H9 (cell line): Measurements from ENCODE around the gene TUNAR. TPM values are rescaled to one million over a fixed set of nuclear protein-coding genes. Genes with fewer than 3 reads are reported as not detected.
A peak's percentile ranks its signal among the peaks of the same experiment; 100 is the strongest.

Experiments used
- DNase-seq: peaks from one replicate; pipeline ENCODE4 v3.0.0-alpha.2; 2017
- H2AFZ ChIP-seq: one replicate; pipeline ENCODE4 v1.6.1; 2013; ENCODE audit warnings: mild to moderate bottlenecking, low read length, control low read depth, moderate library complexity
- H2AK5ac ChIP-seq: 2 replicates; pipeline ENCODE4 v1.6.1; 2013; ENCODE audit warnings: low read length, control low read depth, mixed read lengths; ENCODE audit not compliant: insufficient read length
- H2BK120ac ChIP-seq: one replicate; pipeline ENCODE4 v1.6.1; 2013; ENCODE audit warnings: low read depth, mild to moderate bottlenecking, low read length, control low read depth, inconsistent platforms; ENCODE audit not compliant: poor library complexity, severe bottlenecking
- H2BK12ac ChIP-seq: 2 replicates; pipeline ENCODE4 v1.6.1; 2013; ENCODE audit warnings: low read length, control low read depth, mixed read lengths, low read depth; ENCODE audit not compliant: insufficient read length
- H2BK15ac ChIP-seq: 2 replicates; pipeline ENCODE4 v1.6.1; 2013; ENCODE audit warnings: low read depth, low read length, control low read depth
- H2BK20ac ChIP-seq: one replicate; pipeline ENCODE4 v1.6.1; 2013; ENCODE audit warnings: low read depth, mild to moderate bottlenecking, low read length, control low read depth, inconsistent platforms; ENCODE audit not compliant: poor library complexity, severe bottlenecking
- H2BK5ac ChIP-seq: 2 replicates; pipeline ENCODE4 v1.6.1; 2013; ENCODE audit warnings: low read length, control low read depth, mixed read lengths; ENCODE audit not compliant: insufficient read length
- H3K14ac ChIP-seq: 2 replicates; pipeline ENCODE4 v1.6.1; 2013; ENCODE audit warnings: low read length, control low read depth; ENCODE audit not compliant: insufficient read depth
- H3K18ac ChIP-seq: 2 replicates; pipeline ENCODE4 v1.6.1; 2013; ENCODE audit warnings: low read depth, mild to moderate bottlenecking, mixed read lengths, low read length, control low read depth; ENCODE audit not compliant: insufficient read length
- H3K23ac ChIP-seq: 2 replicates; pipeline ENCODE4 v1.6.1; 2013; ENCODE audit warnings: low read length, control low read depth, mixed read lengths, low read depth; ENCODE audit not compliant: insufficient read length
- H3K23me2 ChIP-seq: 2 replicates; pipeline ENCODE4 v1.6.1; 2013; ENCODE audit warnings: low read depth, mild to moderate bottlenecking, mixed read lengths, low read length, control low read depth; ENCODE audit not compliant: insufficient read length, poor library complexity, severe bottlenecking
- H3K27ac ChIP-seq: 2 replicates; pipeline ENCODE4 v1.5.1; 2013; ENCODE audit warnings: low read length, control low read depth, mixed read lengths, low read depth; ENCODE audit not compliant: insufficient read length
- H3K27me3 ChIP-seq: 2 replicates; pipeline ENCODE4 v1.6.1; 2013; ENCODE audit warnings: low read length, control low read depth, inconsistent platforms; ENCODE audit not compliant: insufficient read depth
- H3K4ac ChIP-seq: 2 replicates; pipeline ENCODE4 v1.6.1; 2013; ENCODE audit warnings: low read depth, mild to moderate bottlenecking, control low read depth, inconsistent platforms, low read length, moderate library complexity
- H3K4me1 ChIP-seq: 2 replicates; pipeline ENCODE4 v1.6.1; 2013; ENCODE audit warnings: low read length, control low read depth, inconsistent platforms; ENCODE audit not compliant: insufficient read depth
- H3K4me2 ChIP-seq: 2 replicates; pipeline ENCODE4 v1.6.1; 2013; ENCODE audit warnings: low read length, control low read depth, mixed read lengths; ENCODE audit not compliant: insufficient read length, insufficient read depth
- H3K56ac ChIP-seq: 2 replicates; pipeline ENCODE4 v1.6.1; 2013; ENCODE audit warnings: low read depth, mild to moderate bottlenecking, mixed read lengths, low read length, control low read depth; ENCODE audit not compliant: insufficient read length
- H3K79me1 ChIP-seq: 2 replicates; pipeline ENCODE4 v1.6.1; 2013; ENCODE audit warnings: low read depth, mild to moderate bottlenecking, moderate library complexity, low read length, control low read depth, inconsistent platforms; ENCODE audit not compliant: insufficient read depth, poor library complexity, severe bottlenecking
- H3K79me2 ChIP-seq: 2 replicates; pipeline ENCODE4 v1.6.1; 2013; ENCODE audit warnings: low read length, control low read depth, inconsistent platforms; ENCODE audit not compliant: insufficient read depth
- H3K9ac ChIP-seq: 2 replicates; pipeline ENCODE4 v1.6.1; 2013; ENCODE audit warnings: low read length, control low read depth, mixed read lengths; ENCODE audit not compliant: insufficient read length; ENCODE audit errors: extremely low read depth
- H3K9me3 ChIP-seq: one replicate; pipeline ENCODE4 v1.6.1; 2013; ENCODE audit warnings: low read depth, low read length, inconsistent platforms; ENCODE audit not compliant: control insufficient read depth
- H3T11ph ChIP-seq: one replicate; pipeline ENCODE4 v1.6.1; 2013; ENCODE audit warnings: mild to moderate bottlenecking, low read length, control low read depth, inconsistent platforms
- H4K20me1 ChIP-seq: one replicate; pipeline ENCODE4 v1.6.1; 2013; ENCODE audit not compliant: control insufficient read depth, insufficient read length, insufficient read depth
- H4K5ac ChIP-seq: 2 replicates; pipeline ENCODE4 v1.6.1; 2013; ENCODE audit warnings: low read depth, mild to moderate bottlenecking, mixed read lengths, low read length, control low read depth; ENCODE audit not compliant: insufficient read length
- H4K8ac ChIP-seq: replicated peaks from 2 replicates; pipeline ENCODE4 v1.6.1; 2013; ENCODE audit warnings: low read length, control low read depth, mixed read lengths, low read depth; ENCODE audit not compliant: insufficient read length
- H4K91ac ChIP-seq: 2 replicates; pipeline ENCODE4 v1.6.1; 2013; ENCODE audit warnings: low read depth, mild to moderate bottlenecking, moderate library complexity, mixed read lengths, low read length, control low read depth; ENCODE audit not compliant: insufficient read length
- H3K27ac Mint-ChIP-seq, 3 experiments: 2 replicates in 2 of 3; 3 replicates in 1 of 3; pipeline ENCODE4 v1.8.0; 2020 to 2021; ENCODE audit warnings: mixed read lengths in 3 of 3, mild to moderate bottlenecking in 1 of 3, moderate library complexity in 1 of 3
- H3K27me3 Mint-ChIP-seq: 2 replicates; pipeline ENCODE4 v1.8.0; 2021; ENCODE audit warnings: low read depth, mild to moderate bottlenecking, moderate library complexity, mixed read lengths
- H3K36me3 Mint-ChIP-seq, 3 experiments: 2 replicates in 2 of 3; 3 replicates in 1 of 3; pipeline ENCODE4 v1.8.0; 2020 to 2021; ENCODE audit warnings: low read depth in 3 of 3, mixed read lengths in 3 of 3; ENCODE audit not compliant: insufficient read depth in 1 of 3
- H3K4me1 Mint-ChIP-seq, 2 experiments: 2 replicates each; pipeline ENCODE4 v1.8.0; 2020; ENCODE audit warnings: mixed read lengths in 2 of 2
- H3K4me3 Mint-ChIP-seq, 2 experiments: 2 replicates in 1 of 2; 3 replicates in 1 of 2; pipeline ENCODE4 v1.8.0; 2020 to 2021; ENCODE audit warnings: mild to moderate bottlenecking in 2 of 2, mixed read lengths in 2 of 2, moderate library complexity in 1 of 2
- H3K9me3 Mint-ChIP-seq, 2 experiments: 2 replicates in 1 of 2; 3 replicates in 1 of 2; pipeline ENCODE4 v1.8.0; 2020; ENCODE audit warnings: mild to moderate bottlenecking in 2 of 2, mixed read lengths in 2 of 2, moderate library complexity in 1 of 2
- CTCF ChIP-seq: fragments of 200-600 bp; sonication (generic); conservative IDR thresholded peaks from 3 replicates; pipeline ENCODE4 v1.8.0; 2021; ENCODE audit warnings: antibody characterized with exemption, mild to moderate bottlenecking
- WGBS: extraction: QIAGEN DNeasy Blood & Tissue Kit; methylation state at CpG from one replicate; pipeline ENCODE4 v1.1.7; 2013; ENCODE audit warnings: missing lambda C conversion rate, low lambda C conversion rate, mixed read lengths; ENCODE audit not compliant: insufficient read length; ENCODE audit errors: extremely low coverage; 5-methylcytosine and 5-hydroxymethylcytosine counted together
- total RNA-seq: library from RNA; stranded (reverse); gene quantifications from 2 replicates; pipeline ENCODE4 v1.2.1, GENCODE V29; 2021

TUNAR gene
- total RNA-seq, 1 experiment from 2014 or later, result 26.2 TPM

- no peak overlapping the region for H4K8ac ChIP-seq
- no peak overlapping the region for H2BK20ac ChIP-seq
- H3K14ac ChIP-seq, result 0 out of 2 replicates have a peak overlapping the region, but pooled peaks have one; percentile 6
- WGBS, result no CpG with 5 or more reads among the region's 6 CpGs
- H3K4me2 ChIP-seq, result no peak overlapping the region
- H2AFZ ChIP-seq, result no peak overlapping the region
- no peak overlapping the region for H4K5ac ChIP-seq
- no peaks in the 10 kb centered on the region for H3K23me2 ChIP-seq
- H3K9ac ChIP-seq, result no peak overlapping the region
- H3K27me3 Mint-ChIP-seq, result no peaks in the 10 kb centered on the region; the same call in 1 of the 2 replicates
- no peak for DNase-seq
- H3K18ac ChIP-seq, result peak overlapping the region; percentile 59
- H3K79me2 ChIP-seq, result no peaks in the 10 kb centered on the region
- H3K4ac ChIP-seq, result peak overlapping the region; percentile 19; the same call in 1 of the 2 replicates
- no peaks in the 10 kb centered on the region for H3K27me3 ChIP-seq
- H3T11ph ChIP-seq, result no peak overlapping the region
- H3K27ac ChIP-seq, result no peak overlapping the region
- H2BK120ac ChIP-seq, result no peak overlapping the region
- TF ChIP-seq CTCF, result no peak
- no peak overlapping the region for H3K27ac Mint-ChIP-seq
- H3K4me1 ChIP-seq, result peaks cover 14% of the 10 kb centered on the region
- H3K56ac ChIP-seq, result no peak overlapping the region
- peaks cover 34 to 35% of the 10 kb centered on the region in 2 experiments for H3K9me3 Mint-ChIP-seq
- no peak overlapping the region for H2BK5ac ChIP-seq
- peak overlapping the region; percentile 86 for H2BK12ac ChIP-seq
- no peak overlapping the region for H2BK15ac ChIP-seq
- H3K9me3 ChIP-seq, result peaks cover 10% of the 10 kb centered on the region
- H3K36me3 Mint-ChIP-seq, result peaks cover 17 to 37% (median 21%) of the 10 kb centered on the region in 3 experiments
- no peak overlapping the region for H3K23ac ChIP-seq
- no peak overlapping the region for H3K4me3 Mint-ChIP-seq
- no peaks in the 10 kb centered on the region for H3K79me1 ChIP-seq
- H4K91ac ChIP-seq, result peak overlapping the region; percentile 45
- H2AK5ac ChIP-seq, result peak overlapping the region; percentile 54
- no peaks in the 10 kb centered on the region for H4K20me1 ChIP-seq
- H3K4me1 Mint-ChIP-seq, result peaks cover 36 to 48% of the 10 kb centered on the region in 2 experiments
Observed at GRCh38 chr14:95944462-95944861, 67.8 kb downstream of the TUNAR start.
